MCF 10A (cell line): ENCODE data around the gene TPK1. TPM values are rescaled to one million over a fixed set of nuclear protein-coding genes. Genes with fewer than 3 reads are reported as not detected.

Experiments used
- BruUV-seq: library from RNA; stranded (reverse); fragments of 400-500 nt; replicated peaks from 2 replicates; lab custom pipeline; 2021; lab: Mats Ljungman, UMichigan
- CTCF ChIA-PET: fragments of 300-600 bp; sonication (Branson Sonifier 250); formaldehyde crosslinking; extraction: SDS; loops from one replicate; lab custom pipeline; 2021; ENCODE audit warnings: antibody characterized with exemption, inconsistent platforms; lab: Yijun Ruan, JAX
- POLR2A ChIA-PET: fragments of 300-600, 350-650 bp; sonication (Branson Sonifier 250); formaldehyde crosslinking; extraction: SDS; loops from one replicate; lab custom pipeline; 2020; ENCODE audit warnings: antibody characterized with exemption, inconsistent platforms; lab: Yijun Ruan, JAX
- DNase-seq: peaks from one replicate; pipeline ENCODE4 v3.0.0-alpha.2; 2018; ENCODE audit not compliant: unreplicated experiment
- H3K27ac Mint-ChIP-seq: one replicate; pipeline ENCODE4 v1.8.0; 2022; ENCODE audit warnings: mild to moderate bottlenecking, low read depth, mixed read lengths; ENCODE audit not compliant: unreplicated experiment
- H3K27me3 Mint-ChIP-seq: one replicate; pipeline ENCODE4 v1.8.0; 2022; ENCODE audit warnings: mixed read lengths; ENCODE audit not compliant: insufficient read depth, unreplicated experiment
- H3K36me3 Mint-ChIP-seq: one replicate; pipeline ENCODE4 v1.8.0; 2022; ENCODE audit warnings: mild to moderate bottlenecking, moderate library complexity, mixed read lengths; ENCODE audit not compliant: insufficient read depth, unreplicated experiment
- H3K4me1 Mint-ChIP-seq: one replicate; pipeline ENCODE4 v1.8.0; 2022; ENCODE audit warnings: mixed read lengths; ENCODE audit not compliant: insufficient read depth, unreplicated experiment
- H3K4me3 Mint-ChIP-seq: one replicate; pipeline ENCODE4 v1.8.0; 2022; ENCODE audit warnings: mild to moderate bottlenecking, moderate library complexity, mixed read lengths; ENCODE audit not compliant: unreplicated experiment
- H3K9me3 Mint-ChIP-seq: one replicate; pipeline ENCODE4 v1.8.0; 2022; ENCODE audit warnings: mixed read lengths; ENCODE audit not compliant: unreplicated experiment
- CTCF ChIP-seq: fragments of 200-600 bp; IDR thresholded peaks from one replicate; pipeline ENCODE4 v1.8.0; 2022; ENCODE audit warnings: antibody characterized with exemption, mild to moderate bottlenecking; ENCODE audit not compliant: unreplicated experiment
- intact Hi-C: fragments of 100-400 bp; cut with micrococcal nuclease; formaldehyde crosslinking; loops from 2 replicates; pipeline ENCODE4 v1.14.1; 2022
- total RNA-seq: library from RNA; stranded (reverse); gene quantifications from 2 replicates; pipeline ENCODE4 v1.2.3, GENCODE V29; 2022

Gene TPK1
- total RNA-seq, 1 experiment from 2014 or later: 8.8 TPM

- Mint-ChIP-seq H3K27me3 (no peaks in the 10 kb centered on the region), H3K4me1 (no peaks in the 10 kb centered on the region), H3K9me3 (peaks cover 7% of the 10 kb centered on the region), H3K36me3 (no peaks in the 10 kb centered on the region), H3K4me3 (no peak overlapping the region), H3K27ac (no peak overlapping the region)
- ChIA-PET POLR2A (no interaction called here), CTCF (interaction anchor here (0.5 to 0.6 kb wide), 2 partner anchors 281 to 413 kb away, joined by 3 read pairs; no protein-coding TSS in a partner anchor)
- DNase-seq: no peak
- TF ChIP-seq CTCF: no peak
- BruUV-seq: no TSS peak
- intact Hi-C loops: no loop called here
Observed at GRCh38 chr7:144497282-144497681, 338.6 kb downstream of the TPK1 start.

GRCh38 chr7:144494355-144494754 is 341.5 kb downstream of the TPK1 start:
- peaks cover 7% of the 10 kb centered on the region for H3K9me3 Mint-ChIP-seq
- no peaks in the 10 kb centered on the region for H3K4me1 Mint-ChIP-seq
- BruUV-seq: no TSS peak
- H3K27me3 Mint-ChIP-seq: no peaks in the 10 kb centered on the region
- no peaks in the 10 kb centered on the region for H3K36me3 Mint-ChIP-seq
- H3K4me3 Mint-ChIP-seq: no peak overlapping the region
- POLR2A ChIA-PET: no interaction called here
- intact Hi-C loops: no loop called here
- no peak overlapping the region for H3K27ac Mint-ChIP-seq
- TF ChIP-seq CTCF: no peak
- DNase-seq: no peak
- CTCF ChIA-PET: no interaction called here

- H3K36me3 Mint-ChIP-seq: no peaks in the 10 kb centered on the region
- CTCF ChIA-PET: no interaction called here
- POLR2A ChIA-PET: no interaction called here
- no peak overlapping the region for H3K4me3 Mint-ChIP-seq
- H3K27me3 Mint-ChIP-seq: no peaks in the 10 kb centered on the region
- peaks cover 7% of the 10 kb centered on the region for H3K9me3 Mint-ChIP-seq
- BruUV-seq: no TSS peak
- DNase-seq: no peak
- H3K27ac Mint-ChIP-seq: no peak overlapping the region
- TF ChIP-seq CTCF: no peak
- intact Hi-C loops: no loop called here
- H3K4me1 Mint-ChIP-seq: no peaks in the 10 kb centered on the region
Observed at GRCh38 chr7:144489504-144489903, 346.3 kb downstream of the TPK1 start.

GRCh38 chr7:144488977-144489376 is 346.9 kb downstream of the TPK1 start:
- ChIA-PET CTCF (no interaction called here), POLR2A (no interaction called here)
- H3K27me3 Mint-ChIP-seq: no peaks in the 10 kb centered on the region
- TF ChIP-seq CTCF: no peak
- no peak for DNase-seq
- intact Hi-C loops: no loop called here
- no peaks in the 10 kb centered on the region for H3K36me3 Mint-ChIP-seq
- H3K9me3 Mint-ChIP-seq: peaks cover 7% of the 10 kb centered on the region
- H3K4me1 Mint-ChIP-seq: no peaks in the 10 kb centered on the region
- no TSS peak for BruUV-seq
- no peak overlapping the region for H3K4me3 Mint-ChIP-seq
- H3K27ac Mint-ChIP-seq: no peak overlapping the region
